ENCODE results near the gene ELFN2.

ELFN2 gene

GRCh38 chr22:37432708-37433054, 5.4 kb upstream of the ELFN2 start:
- no peaks in the 10 kb centered on the region for H3K79me2 ChIP-seq (ENCODE audit: low read length)
- H3K27me3 ChIP-seq (replicated peaks; ENCODE audit: insufficient read depth, low read length): peaks cover 96% of the 10 kb centered on the region
- H3K36me3 ChIP-seq (replicated peaks; ENCODE audit: insufficient read depth, low read length): no peaks in the 10 kb centered on the region
- no peaks in the 10 kb centered on the region for H4K20me1 ChIP-seq (ENCODE audit: insufficient read depth, low read length)
- H3K4me3 ChIP-seq (ENCODE audit: low read length): no peak overlapping the region
- no peak for DNase-seq
- no peak overlapping the region for H3K4me2 ChIP-seq (ENCODE audit: low read depth, low read length)
- no peaks in the 10 kb centered on the region for H3K9me2 ChIP-seq (replicated peaks; ENCODE audit: insufficient read depth, low read length)
- H2AFZ ChIP-seq (ENCODE audit: low read length): no peak overlapping the region
- H3K9me3 ChIP-seq (replicated peaks; ENCODE audit: insufficient read depth, low read length): no peaks in the 10 kb centered on the region
- no peak overlapping the region for H3K27ac ChIP-seq (ENCODE audit: low read length)
- TF ChIP-seq EZH2phosphoT487 (IDR thresholded peaks at IDR 0.05; ENCODE audit: low read length) (no peak), EZH2 (optimal IDR thresholded peaks at IDR 0.05; ENCODE audit: low read depth, low read length) (no peak)
- TF ChIP-seq, protein P1, sequence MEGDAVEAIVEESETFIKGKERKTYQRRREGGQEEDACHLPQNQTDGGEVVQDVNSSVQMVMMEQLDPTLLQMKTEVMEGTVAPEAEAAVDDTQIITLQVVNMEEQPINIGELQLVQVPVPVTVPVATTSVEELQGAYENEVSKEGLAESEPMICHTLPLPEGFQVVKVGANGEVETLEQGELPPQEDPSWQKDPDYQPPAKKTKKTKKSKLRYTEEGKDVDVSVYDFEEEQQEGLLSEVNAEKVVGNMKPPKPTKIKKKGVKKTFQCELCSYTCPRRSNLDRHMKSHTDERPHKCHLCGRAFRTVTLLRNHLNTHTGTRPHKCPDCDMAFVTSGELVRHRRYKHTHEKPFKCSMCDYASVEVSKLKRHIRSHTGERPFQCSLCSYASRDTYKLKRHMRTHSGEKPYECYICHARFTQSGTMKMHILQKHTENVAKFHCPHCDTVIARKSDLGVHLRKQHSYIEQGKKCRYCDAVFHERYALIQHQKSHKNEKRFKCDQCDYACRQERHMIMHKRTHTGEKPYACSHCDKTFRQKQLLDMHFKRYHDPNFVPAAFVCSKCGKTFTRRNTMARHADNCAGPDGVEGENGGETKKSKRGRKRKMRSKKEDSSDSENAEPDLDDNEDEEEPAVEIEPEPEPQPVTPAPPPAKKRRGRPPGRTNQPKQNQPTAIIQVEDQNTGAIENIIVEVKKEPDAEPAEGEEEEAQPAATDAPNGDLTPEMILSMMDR (IDR thresholded peaks at IDR 0.05; ENCODE audit: low read length): no peak
- H3K9ac ChIP-seq (ENCODE audit: low read length): no peak overlapping the region
- no peaks in the 10 kb centered on the region for H3F3A ChIP-seq (ENCODE audit: insufficient read depth, low read length)
- no peaks in the 10 kb centered on the region for H3K4me1 ChIP-seq (ENCODE audit: low read length)

DNA sequence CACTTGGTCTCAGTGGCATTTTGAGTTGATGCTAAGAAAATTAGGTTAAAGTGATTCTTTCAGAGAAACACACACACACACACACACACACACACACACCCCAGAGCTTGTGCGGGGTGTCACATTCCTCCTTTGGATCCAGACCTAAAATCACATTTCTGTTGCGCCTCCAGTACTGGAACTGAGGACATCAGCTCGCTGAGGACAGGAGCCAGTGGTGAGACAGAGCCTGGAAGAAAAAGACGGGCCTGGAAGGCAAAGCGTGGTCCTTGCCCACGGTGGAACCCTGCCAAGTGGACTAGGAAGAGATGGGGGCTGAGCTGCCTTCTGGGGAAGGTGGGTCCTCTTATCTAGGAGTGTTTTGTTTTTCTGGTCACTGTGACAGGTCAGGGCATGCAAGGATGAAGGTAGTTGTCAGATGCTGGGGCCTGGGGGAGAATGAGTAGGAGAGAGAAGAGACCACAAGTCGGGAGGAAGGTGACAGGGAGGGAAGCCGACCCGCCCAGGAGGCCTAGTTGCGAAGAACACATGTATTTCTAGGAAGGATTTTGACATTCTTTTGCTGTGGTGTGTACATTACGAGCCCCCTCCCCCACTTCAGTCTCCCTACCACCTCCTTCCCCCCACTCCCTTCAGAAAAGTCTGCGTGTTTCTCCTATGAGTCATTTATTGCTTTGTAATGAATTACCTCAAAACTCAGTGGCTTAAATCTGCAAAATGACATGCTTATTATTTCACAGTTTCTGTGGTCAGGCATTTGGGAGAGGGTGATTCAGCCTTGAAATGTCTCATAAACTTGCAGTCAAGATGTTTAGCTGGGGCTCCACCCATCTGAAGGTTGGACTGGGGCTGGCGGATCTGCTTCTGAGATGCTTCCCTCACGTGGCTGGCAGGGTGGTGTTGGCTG, 4.8 kb upstream of the ELFN2 start:
- no peaks in the 10 kb centered on the region for H3K36me3 ChIP-seq (replicated peaks; ENCODE audit: insufficient read depth, low read length)
- peaks cover 93% of the 10 kb centered on the region for H3K27me3 ChIP-seq (replicated peaks; ENCODE audit: insufficient read depth, low read length)
- no peaks in the 10 kb centered on the region for H3K9me2 ChIP-seq (replicated peaks; ENCODE audit: insufficient read depth, low read length)
- no peak overlapping the region for H3K27ac ChIP-seq (ENCODE audit: low read length)
- no peak overlapping the region for H3K9ac ChIP-seq (ENCODE audit: low read length)
- no peak for DNase-seq
- H3K4me3 ChIP-seq (ENCODE audit: low read length): no peak overlapping the region
- H3K9me3 ChIP-seq (replicated peaks; ENCODE audit: insufficient read depth, low read length): no peaks in the 10 kb centered on the region
- H3F3A ChIP-seq (ENCODE audit: insufficient read depth, low read length): no peaks in the 10 kb centered on the region
- no peak overlapping the region for H2AFZ ChIP-seq (ENCODE audit: low read length)
- no peaks in the 10 kb centered on the region for H4K20me1 ChIP-seq (ENCODE audit: insufficient read depth, low read length)
- no peak overlapping the region for H3K4me2 ChIP-seq (ENCODE audit: low read depth, low read length)
- H3K4me1 ChIP-seq (ENCODE audit: low read length): no peaks in the 10 kb centered on the region
- TF ChIP-seq EZH2 (optimal IDR thresholded peaks at IDR 0.05; ENCODE audit: low read depth, low read length) (no peak), EZH2phosphoT487 (IDR thresholded peaks at IDR 0.05; ENCODE audit: low read length) (no peak)
- TF ChIP-seq, protein P1 (IDR thresholded peaks at IDR 0.05; ENCODE audit: low read length): no peak
- no peaks in the 10 kb centered on the region for H3K79me2 ChIP-seq (ENCODE audit: low read length)

DNA sequence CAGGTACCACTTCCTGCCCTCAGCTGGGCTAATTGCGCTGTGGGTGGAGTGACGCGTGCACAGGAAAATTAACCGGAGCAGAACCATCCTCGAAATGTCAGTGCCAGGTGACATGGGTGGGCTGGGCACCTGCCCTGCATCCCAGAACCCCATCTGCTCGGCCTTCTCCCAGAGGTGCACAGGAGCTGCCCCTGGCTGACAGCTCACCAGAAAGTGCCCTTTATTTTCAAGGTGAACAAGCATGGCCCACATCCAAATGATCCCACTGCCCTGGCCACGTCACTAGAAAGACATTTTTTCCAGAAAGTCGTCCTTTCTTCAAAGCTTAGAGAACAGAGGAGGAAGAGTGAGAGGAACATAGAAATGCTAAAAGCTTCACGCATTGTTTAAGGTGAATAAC, 4.1 kb upstream of the ELFN2 start:
- no peak overlapping the region for H3K9ac ChIP-seq (ENCODE audit: low read length)

More for the DNA sequence above, 4.1 kb upstream of the ELFN2 start:
- Histone ChIP-seq H3K27ac (ENCODE audit: low read length) (no peak overlapping the region), H3K27me3 (replicated peaks; ENCODE audit: insufficient read depth, low read length) (peaks cover 97% of the 10 kb centered on the region), H3K36me3 (replicated peaks; ENCODE audit: insufficient read depth, low read length) (no peaks in the 10 kb centered on the region), H3K9me3 (replicated peaks; ENCODE audit: insufficient read depth, low read length) (no peaks in the 10 kb centered on the region), H3F3A (ENCODE audit: insufficient read depth, low read length) (no peaks in the 10 kb centered on the region), H3K4me1 (ENCODE audit: low read length) (no peaks in the 10 kb centered on the region), H3K4me2 (ENCODE audit: low read depth, low read length) (no peak overlapping the region), H3K4me3 (ENCODE audit: low read length) (no peak overlapping the region), H3K79me2 (ENCODE audit: low read length) (no peaks in the 10 kb centered on the region), H2AFZ (ENCODE audit: low read length) (no peak overlapping the region), H4K20me1 (ENCODE audit: insufficient read depth, low read length) (no peaks in the 10 kb centered on the region), H3K9me2 (replicated peaks; ENCODE audit: insufficient read depth, low read length) (no peaks in the 10 kb centered on the region)
- DNase-seq: no peak
- TF ChIP-seq, protein P1 (IDR thresholded peaks at IDR 0.05; ENCODE audit: low read length): no peak
- no peak for TF ChIP-seq EZH2 (optimal IDR thresholded peaks at IDR 0.05; ENCODE audit: low read depth, low read length)
- TF ChIP-seq EZH2phosphoT487 (IDR thresholded peaks at IDR 0.05; ENCODE audit: low read length): no peak

Data from MM.1S (cell line).